ENCODE data around the gene HABP2.

Gene HABP2

DNA sequence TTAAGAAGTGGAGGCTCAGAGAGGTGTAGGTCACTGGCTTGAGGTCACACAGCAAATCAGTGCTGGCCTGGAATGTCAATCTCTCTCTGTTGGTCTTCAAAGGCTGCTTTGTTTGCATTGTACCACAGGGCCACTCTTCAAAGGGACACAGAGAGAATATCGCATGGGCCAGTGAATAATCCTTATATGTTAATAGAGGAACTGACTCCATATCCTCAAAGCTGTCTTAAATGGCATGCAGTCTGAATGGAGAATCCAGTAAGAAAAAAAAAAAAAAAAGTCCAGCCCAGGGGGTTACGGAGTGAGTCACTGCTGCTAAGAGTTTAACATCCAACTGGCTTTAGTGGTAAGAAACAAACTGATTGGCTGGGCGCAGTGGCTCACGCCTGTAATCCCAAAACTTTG, 56.9 kb downstream of the HABP2 start:
- no peak for DNase-seq

DNA sequence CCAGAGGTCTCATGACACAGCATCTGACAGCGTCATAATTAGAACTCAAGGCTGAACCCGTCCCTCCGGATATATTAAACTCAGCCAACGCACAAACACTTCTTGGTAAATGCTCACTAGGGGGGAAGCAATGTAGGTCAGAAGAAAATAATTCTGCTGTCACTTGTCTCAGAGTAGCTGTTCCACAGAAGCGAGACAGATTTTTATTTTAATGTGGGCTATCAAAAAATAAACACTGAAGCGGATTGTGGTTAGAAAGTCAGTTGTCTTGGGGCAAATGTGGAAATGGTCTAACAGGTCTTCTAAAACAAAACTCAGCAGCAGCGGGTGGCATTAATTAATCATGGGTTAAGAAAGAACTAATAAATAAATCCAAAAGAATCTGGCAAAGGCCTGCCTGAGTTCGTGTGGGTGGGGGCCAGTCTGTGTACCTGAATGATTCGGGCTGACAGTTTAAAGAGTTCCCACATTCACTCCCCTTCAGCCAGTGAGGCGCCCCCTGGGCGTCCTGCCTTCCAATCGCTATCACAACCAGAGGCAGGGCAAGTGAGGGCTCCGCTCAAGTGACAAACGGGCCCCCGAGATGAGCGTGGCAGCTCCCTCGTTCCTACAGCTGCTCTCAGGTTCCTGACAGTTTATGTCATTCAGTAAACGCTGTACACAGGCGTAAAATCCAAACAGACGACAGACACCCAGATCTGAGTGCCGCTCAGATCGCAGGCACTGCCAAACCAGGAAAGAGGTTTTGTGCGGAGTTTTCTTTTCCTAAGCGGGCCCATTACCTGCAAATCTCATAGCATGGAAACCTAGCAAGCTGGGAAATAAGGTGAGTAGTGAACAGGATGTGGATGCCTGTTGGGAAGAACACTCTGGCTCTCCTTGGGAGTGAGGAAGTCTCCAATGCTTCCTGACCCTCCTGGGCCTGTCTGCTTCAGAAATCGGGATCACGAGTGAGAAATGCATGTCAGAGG, 58.1 kb downstream of the HABP2 start:
- no peak for DNase-seq

DNA sequence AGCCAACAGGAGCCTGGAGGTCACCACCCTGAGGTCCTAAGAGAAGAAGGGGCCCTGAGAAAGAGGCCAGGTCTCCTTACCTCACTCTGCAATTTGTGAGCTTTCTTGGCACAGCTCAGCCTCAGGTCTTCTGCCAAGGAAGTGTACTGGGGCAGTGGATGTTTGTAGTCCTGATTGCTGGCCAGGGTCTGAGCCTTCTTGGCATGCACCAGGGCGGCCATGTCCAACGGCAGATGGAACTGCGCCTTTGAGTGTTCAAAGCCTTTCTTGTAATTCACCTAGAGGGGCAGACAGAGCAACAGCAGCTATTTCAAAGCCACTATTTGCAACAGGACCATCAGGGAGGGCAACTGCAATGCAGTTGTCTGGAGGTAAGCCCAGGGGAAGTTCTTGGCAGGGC, 59.3 kb downstream of the HABP2 start:
- DNase-seq = no peak

DNA sequence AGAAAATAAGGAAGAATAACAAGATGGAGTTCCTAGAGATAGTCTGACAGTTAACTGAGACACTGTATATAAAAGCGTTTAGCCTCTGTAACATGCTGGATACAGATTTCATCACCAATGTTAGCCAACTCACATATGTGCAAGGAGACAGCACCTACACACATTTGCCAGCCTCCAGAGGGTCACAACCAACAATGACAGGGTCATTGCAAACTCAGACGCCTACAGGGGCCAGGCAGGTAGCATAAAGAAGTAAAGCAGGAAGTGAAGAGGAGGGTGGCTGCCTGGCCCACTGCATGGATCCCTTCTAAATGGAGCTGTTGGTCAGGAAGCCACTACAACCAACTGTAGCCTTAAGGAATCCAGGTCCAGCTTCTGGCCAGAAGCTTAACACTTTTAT, 60.6 kb downstream of the HABP2 start:
- no peak for DNase-seq

DNA sequence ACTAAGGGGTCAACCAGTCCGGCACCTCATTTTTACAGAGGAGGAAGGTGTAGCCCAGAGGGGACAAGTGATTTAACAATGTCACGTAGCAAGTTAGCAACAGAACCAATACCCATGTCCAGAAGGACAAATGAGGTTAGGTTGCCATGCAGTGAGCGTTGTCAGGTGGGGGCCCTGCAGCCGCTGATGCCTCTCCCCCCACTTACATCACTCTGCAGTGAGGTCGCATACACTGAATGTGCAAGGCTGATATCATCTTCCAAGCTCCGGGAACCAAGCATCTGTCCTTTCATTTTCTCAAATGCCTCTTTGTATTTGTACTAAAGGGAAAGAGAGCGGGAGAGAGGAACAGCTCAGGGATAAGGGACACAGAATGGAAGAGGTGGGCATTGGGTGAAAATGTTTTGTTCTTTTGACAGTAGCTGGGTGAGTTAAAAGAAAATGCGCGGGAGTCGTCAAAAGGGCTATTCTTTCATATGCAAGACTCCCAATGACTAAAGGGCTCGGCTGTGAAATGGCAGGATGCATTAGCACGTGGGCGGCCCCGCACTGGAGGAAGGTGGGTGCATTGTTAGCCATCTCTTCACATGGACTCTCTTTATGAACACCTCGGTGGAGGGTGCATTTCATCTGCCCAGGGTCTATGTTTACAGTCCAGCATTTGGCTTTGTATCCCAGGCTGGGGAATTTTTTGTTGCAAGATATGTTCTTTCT, 61.3 kb downstream of the HABP2 start:
- no peak for DNase-seq

DNA sequence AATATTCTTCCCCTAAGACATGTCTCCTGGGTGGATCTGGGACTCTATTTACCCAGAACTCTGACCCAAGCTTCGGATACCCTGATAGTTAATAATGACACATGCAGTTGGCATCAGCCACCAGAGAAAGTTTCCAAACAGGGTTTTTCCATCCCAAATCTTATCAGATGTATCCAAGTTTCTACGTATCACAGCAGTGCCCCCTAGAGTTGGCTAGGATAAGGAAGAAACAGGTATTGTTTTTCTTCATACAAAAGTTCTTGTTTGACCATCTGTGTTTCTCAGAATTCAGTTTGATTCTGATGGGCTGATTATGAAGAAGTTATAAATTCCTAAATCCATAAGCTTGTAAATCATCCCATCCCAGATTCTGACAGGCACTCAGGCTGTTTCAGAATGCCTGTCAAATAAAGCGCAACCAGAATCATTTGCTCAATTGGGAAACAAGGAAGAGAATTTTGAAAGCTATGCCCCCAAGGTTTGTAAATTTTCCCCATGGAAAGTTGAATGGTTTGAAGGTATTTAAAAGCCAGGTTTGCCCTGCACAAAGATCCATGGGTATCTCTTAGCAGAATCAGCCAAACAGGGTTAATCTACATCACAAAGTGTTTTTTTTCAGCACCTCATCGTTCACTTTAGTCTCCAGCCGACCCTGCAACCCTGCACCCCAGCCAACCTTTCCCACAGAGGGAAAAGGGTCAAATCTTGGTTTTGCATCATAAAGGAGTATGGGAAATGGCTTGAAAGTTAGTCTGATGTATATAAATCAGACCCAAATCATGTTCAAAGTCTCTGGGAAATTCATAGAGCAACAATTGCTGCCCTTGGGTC, 63.6 kb downstream of the HABP2 start:
- DNase-seq = no peak

DNA sequence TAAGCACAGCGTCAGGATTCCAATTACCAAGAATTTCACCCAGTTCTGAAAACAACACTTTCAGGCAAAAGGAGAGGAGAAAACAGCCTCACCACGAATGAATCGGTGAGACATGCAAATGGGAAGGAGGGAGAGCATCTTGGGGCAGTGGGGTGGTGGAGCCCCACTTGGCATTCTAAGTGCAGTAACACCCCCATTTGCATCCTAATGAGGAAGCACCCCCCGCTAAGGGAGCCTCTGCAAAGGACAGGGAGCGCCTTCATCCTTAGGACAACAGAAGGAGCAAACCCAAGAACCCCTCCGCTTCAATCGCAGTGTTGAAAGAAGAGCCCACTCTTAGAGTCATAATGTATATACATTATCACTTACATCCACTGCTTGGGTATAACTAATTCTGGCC, 64.2 kb downstream of the HABP2 start:
- no peak for DNase-seq

DNA sequence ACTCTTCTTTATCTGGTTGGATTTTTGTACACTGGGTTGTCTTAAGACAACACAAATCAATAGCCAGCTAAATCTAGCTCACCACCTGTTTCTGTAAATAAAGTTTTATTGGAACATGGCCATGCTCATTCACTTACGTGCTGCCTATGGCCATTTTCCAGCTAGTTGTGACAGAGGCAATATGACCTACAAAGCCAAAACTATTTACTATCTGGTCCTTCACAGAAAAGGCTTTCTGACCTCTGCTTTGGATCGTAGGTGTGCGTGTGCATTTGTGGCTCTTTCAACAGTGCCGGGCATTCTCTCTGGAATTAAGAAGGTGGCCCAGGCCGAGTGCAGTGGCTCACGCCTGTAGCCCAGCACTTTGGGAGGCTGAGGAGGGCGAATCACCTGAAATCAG, 65.5 kb downstream of the HABP2 start:
- DNase-seq = no peak

DNA sequence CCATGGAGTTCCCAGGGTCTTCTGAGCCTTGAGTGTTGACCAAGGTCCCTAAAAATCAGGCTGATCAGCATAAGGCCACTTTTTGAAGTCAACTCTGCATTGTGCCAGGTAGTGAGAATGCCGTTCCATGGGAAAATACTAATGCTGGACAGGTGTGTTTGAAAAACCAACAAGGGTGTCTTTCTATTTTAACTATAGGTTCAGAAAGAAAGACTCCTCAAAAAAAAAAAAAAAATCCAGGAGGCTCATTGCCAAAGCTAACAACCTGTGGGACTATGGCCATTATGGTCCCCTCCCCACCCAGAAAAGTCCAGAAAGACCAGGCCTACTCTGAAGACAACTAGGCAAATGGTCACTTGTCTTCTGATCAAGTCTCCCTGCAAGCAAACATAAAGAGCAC, 66.5 kb downstream of the HABP2 start:
- DNase-seq = no peak

DNA sequence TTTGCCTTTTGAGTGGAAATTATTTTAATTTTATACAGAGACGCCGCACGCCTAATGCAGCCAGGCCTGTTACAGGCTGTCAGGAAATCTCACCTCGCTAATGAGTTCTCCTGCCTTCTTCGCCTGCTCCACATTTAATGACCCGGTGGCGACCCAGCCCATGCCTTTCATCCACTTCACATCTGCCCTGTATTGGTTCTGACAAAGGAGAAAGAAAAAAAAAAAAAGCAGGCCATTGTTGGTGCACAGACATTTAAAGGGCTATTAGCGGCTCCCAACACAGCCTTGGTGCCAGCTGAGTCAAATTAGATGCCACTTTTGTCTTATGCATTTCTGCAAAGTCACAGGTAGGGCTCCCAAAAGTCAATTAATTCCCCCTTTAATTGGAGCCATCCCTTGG, 67.7 kb downstream of the HABP2 start:
- no peak for DNase-seq

DNA sequence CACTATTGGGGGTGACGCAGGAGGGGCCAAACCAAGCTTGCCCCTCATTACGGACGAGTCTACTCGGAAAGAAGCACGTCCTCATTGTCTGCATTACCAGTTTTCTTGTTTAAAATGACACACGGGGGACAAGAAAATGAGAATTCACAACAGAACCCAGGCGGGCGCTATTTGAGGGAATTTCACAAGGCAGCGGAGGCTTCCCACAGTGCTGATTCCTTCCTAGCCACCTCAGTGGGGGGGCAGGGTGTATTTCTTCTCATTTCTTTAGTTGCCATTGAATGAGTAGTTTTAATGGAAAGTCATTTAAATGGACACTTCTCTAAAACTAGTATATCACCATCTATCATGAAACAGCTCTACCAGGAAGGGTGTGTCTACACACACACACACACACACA, 68.1 kb downstream of the HABP2 start:
- no peak for DNase-seq

DNA sequence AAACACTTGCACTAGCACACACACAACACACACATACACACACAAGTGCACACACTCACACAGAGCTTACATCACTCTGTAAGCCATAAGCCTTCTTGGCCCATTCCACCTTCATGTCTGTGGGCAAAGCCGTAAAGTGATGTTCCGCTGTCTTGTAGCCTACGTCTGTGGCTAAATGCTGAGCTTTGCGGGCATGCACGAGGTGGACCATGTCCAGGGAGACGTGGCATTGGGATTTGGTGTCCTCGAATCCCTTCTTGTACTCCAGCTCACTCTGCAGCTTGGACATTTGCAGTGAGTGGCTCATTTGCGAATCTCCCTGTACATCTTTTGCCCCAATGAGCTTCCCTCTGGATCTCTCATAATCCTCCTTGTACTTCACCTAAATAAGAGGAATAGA, 68.9 kb downstream of the HABP2 start:
- no peak for DNase-seq

DNA sequence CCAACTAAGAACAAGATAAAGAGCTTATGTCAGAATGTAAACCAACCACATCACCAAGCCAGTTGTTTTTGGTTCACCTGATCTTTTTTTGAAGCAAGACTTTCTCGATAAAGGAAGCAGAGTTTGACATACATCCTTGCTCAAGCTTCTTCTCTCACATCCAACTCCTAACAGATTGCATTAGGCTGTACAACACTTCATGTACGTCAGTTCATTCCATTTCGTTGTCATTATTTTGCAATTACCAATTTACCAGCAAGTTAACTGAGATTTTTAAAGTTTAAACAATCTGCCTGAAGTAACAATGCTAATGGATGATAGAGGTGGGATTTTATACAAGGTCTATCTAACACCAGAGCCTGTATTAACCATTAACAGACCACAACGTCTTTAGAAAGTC, 70.0 kb downstream of the HABP2 start:
- DNase-seq = no peak

DNA sequence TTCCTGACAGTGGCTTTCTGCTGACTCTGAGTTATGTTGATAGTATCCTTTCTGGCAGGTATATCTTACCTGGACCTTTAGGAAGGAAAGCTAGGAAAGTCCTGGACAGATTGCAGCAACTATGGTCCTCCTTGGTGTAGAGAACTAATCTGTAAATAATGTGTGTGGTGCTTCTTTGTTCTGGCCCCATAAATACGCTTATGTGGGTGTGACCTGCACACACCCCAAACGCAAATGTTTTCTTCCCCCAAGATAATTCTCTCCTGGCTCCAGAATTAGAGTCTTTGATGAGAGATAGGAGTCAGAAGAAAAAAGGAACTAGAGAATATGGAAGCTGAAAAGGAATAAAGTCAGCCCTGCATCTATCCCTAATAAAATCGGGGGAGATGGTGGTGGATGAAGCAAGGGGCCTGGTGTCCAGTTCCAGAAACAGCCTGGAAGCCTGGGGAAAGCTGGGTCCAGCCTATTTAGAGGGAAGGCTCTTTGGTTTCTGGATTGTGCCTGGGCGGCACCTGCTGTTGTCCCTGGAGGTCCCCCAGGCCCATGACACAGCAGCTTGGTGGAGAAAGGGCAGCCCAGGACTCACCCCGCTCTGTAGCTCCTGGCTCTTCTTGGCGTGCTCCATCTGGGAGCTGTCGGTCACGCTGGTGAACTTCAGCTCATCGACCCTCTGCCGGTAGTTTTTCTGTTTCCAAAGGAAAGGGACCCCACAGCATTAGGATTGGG, 72.8 kb downstream of the HABP2 start:
- DNase-seq = no peak

DNA sequence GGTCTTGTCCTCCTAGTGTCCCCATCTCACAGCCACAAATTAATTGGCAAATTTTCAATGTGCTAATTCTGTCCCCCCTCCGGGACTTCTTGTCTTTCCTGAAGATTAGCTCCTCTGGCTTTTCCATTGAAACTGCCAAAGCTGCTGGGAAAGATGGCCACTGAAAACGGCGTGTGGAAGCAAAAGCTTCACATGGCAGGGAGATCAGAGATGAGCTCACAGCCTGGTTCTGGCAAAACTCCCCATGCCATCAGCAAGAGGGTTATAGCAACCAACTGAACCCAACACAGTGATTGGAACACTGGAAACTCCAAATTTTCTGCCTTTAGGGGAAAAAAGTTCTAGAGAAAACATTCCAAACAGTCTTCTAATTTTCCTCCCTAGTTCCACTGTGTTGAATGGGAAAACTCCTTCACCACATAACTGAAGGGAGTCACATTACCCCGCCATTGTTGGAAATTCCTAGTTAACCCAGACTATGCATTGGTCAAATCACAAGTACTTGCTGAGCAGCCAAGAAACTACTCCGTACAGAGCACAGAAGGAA, 74.0 kb downstream of the HABP2 start:
- DNase-seq = no peak

DNA sequence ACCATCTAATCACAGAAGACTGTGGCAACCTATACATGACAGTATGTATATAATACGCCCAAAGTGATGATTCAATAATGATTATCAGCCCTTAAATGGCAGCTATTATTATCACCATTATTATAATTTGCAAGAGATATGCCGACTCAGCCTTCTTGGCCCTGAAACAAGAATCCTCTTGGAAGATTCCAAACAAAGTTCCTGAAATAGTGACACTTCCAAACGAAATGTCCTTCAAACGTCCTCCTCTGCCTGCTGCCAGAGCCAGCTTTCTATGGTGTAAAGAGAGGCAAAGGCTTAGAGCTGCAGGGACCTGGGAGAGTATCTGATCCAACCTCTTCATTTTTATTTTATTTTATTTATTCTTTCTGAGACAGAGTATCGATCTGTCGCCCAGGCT, 75.0 kb downstream of the HABP2 start:
- no peak for DNase-seq

DNA sequence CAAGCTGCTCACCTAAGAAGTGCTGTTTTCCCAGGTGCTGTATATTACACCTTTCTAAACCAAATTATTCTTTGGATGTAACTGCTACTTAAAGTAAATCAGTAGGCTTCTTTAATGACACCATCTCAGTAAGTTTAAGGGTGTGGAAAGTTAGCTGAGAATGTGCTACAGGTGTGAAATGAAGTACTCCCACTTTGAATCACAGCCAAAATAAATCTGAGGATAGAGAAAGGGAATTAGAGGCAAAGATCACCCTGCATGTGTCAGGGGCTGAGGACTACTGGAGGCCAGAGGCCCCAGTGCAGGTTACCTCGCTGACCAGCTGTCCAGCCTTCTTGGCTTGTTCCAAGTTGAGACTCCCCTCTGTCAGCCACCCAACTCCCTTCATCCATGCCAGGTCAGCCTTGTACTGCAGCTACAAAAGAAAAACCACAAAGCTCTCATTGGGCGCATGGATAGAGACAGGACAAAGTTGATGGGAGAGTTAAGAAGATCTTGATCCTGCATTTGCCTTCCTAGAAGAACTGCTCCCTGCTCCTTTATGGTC, 75.8 kb downstream of the HABP2 start:
- DNase-seq = no peak

DNA sequence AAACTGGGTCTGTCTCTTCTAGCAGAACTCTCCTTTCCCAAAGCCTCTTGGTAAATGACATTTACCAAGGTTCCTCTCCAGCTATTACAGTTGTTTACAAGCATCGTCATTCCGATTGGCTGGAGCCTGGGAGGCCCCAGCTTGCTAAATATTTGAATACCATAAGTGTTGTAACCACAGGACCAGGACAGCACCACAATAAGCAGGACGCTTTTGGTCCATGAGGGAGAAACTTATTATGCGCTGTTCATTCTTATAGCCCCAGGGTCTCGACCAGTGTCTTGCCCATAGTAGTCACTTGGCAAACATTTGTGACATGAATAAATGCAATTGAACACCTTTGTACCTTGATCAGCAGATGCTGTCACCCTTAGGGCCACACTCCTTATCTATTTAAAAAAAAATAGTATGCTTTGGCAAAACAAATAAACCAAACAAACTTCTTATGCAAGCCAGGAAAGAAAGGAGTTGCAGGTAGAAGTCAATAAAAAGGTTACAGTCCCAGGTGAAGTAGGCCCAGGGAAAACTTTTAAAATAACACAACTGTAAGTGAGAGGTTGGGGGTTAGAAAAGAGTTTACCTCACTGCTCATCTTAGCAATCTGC, 78.2 kb downstream of the HABP2 start:
- no peak for DNase-seq

DNA sequence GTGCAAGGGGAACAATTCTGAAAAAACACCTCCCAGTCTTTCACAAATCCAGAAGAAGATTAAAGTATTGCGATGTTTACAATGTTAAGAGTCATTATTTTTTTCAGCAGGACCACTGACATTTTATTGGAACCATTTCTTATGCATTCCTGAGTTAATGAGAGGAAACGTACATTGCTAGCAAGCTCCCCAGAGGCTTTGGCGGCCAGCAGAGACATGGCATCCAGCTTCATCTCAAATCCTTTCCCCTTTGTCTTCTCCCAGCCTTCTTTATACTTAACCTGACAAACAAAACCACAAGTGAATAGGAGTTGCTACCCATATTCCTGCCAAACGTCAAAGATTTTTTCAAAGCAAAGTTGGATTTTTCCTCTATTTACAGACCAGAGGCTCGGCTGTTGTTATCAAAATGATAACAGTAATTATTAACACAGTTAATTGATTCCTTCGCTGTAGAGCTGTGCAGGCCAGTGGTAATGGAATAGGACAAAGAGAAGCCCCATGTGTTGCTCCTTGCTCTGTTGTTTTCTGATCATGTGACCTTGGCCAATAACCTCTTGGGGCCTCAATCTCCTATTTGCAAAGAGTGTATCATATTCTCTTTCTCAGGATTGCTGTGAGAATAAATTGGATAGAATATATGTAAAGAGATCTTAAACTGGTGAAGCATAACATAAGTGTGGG, 79.0 kb downstream of the HABP2 start:
- DNase-seq = no peak

All from DMS 273 treated with DMSO at 0.1 percent for 48 hours (cell line).